Sigmoid colon (tissue), 7 donors: ENCODE data around the gene DPM2. TPM values are rescaled to one million over a fixed set of nuclear protein-coding genes. Genes with fewer than 3 reads are reported as not detected.

ENCODE experiments used
- DNase-seq: peaks from one replicate; pipeline ENCODE4 v3.0.0-alpha.2; 2019
- H3K27ac ChIP-seq, 4 donors: fragments of 200-600 bp; sonication (generic); one replicate each; pipeline ENCODE4 v1.5.1; 2016 to 2019; ENCODE audit warnings: mild to moderate bottlenecking in 1 of 4
- H3K27me3 ChIP-seq, 3 donors: fragments of 200-600 bp; sonication (generic); one replicate each; pipeline ENCODE4 v1.5.1; 2019; ENCODE audit warnings: mild to moderate bottlenecking in 1 of 3
- H3K36me3 ChIP-seq, 4 donors: fragments of 200-600 bp; sonication (generic); one replicate each; pipeline ENCODE4 v1.5.1; 2016 to 2019
- H3K4me1 ChIP-seq, 4 donors: fragments of 200-600 bp; sonication (generic); one replicate each; pipeline ENCODE4 v1.5.1; 2017 to 2019
- H3K4me3 ChIP-seq, 4 donors: fragments of 200-600 bp; sonication (generic); one replicate each; pipeline ENCODE4 v1.5.1; 2017 to 2019; ENCODE audit warnings: mild to moderate bottlenecking in 2 of 4, moderate library complexity in 1 of 4
- H3K9me3 ChIP-seq, 4 donors: fragments of 200-600 bp in 3 of 4; sonication (generic) in 3 of 4; one replicate each; pipeline versions ENCODE4 v1.5.1 to v1.6.1; 2013 to 2019
- CTCF ChIP-seq, 4 experiments: fragments of 450-650 bp in 3 of 4; fragments of 200-600 bp in 1 of 4; IDR thresholded peaks; one replicate each; pipeline ENCODE4 v1.5.1; 2016 to 2019; ENCODE audit warnings: antibody characterized with exemption in 4 of 4, mild to moderate bottlenecking in 3 of 4, moderate library complexity in 2 of 4
- EP300 ChIP-seq, 4 donors: sonication (generic); formaldehyde crosslinking; IDR thresholded peaks; one replicate each; pipeline ENCODE4 v1.6.1; 2017; ENCODE audit warnings: antibody characterized with exemption in 4 of 4
- POLR2A ChIP-seq, 2 donors: fragments of 450-650 bp; IDR thresholded peaks; one replicate each; pipeline ENCODE4 v1.6.1; 2016; ENCODE audit warnings: antibody characterized with exemption in 2 of 2, mild to moderate bottlenecking in 2 of 2, moderate library complexity in 2 of 2
- POLR2AphosphoS5 ChIP-seq, 4 donors: sonication (generic); formaldehyde crosslinking; IDR thresholded peaks; one replicate each; pipeline ENCODE4 v1.6.1; 2017; ENCODE audit warnings: antibody characterized with exemption in 4 of 4
- WGBS, 2 donors: extraction: QIAGEN DNeasy Blood & Tissue Kit; methylation state at CpG; one replicate each; pipeline ENCODE4 v1.1.7; 2013; 5-methylcytosine and 5-hydroxymethylcytosine counted together
- intact Hi-C: fragments of 100-400 bp; cut with DNase I; formaldehyde crosslinking; loops from one replicate; pipeline ENCODE4 v1.15.1; 2023
- polyA plus RNA-seq, 3 donors: library from polyadenylated mRNA; stranded (reverse); fragments of 200-250 nt; gene quantifications; one replicate each; pipeline ENCODE4 v1.2.3, GENCODE V29; 2013
- total RNA-seq, 4 donors: library from RNA; depleted of rRNA; stranded (reverse); fragments of >200 nt; gene quantifications; one replicate each; pipeline ENCODE4 v1.1.0, GENCODE V29; 2016
- donor health status: healthy with polysubstance abuse.
- donor health status: Bipolar disorder and iron deficiency.
- donor health status: healthy.

DPM2 gene
- 10 to 100 TPM in 2 of 4 donors, 1 to 10 TPM in 2; 6.0 to 11.9 (median 9.7) TPM for total RNA-seq
- polyA plus RNA-seq = 10 to 100 TPM; 17.3 to 41.9 (median 24.6) TPM

- Histone ChIP-seq H3K36me3 (peaks cover 0 to 30% (median 10%) of the 10 kb centered on the region in 4 donors), H3K4me3 (peak within 1 kb of the TSS; percentile 57 to 75 (median 72)), H3K4me1 (peaks cover 0 to 38% (median 35%) of the 10 kb centered on the region in 4 donors), H3K27me3 (no peaks in the 10 kb centered on the region), H3K27ac (peak within 1 kb of the TSS; percentile 66 to 77 (median 71)), H3K9me3 (no peaks in the 10 kb centered on the region)
- DNase-seq = peak; percentile 92
- intact Hi-C loops = no loop called here
- no peak for TF ChIP-seq CTCF (IDR thresholded peaks at IDR 0.05)
- no peak for TF ChIP-seq EP300 (IDR thresholded peaks at IDR 0.05)
- peak; percentile 69 to 88 (median 78) for TF ChIP-seq POLR2AphosphoS5 (IDR thresholded peaks at IDR 0.05)
- peak in 1 of 2 donors; percentile 55 for TF ChIP-seq POLR2A (IDR thresholded peaks at IDR 0.05)
- 4 to 5% methylated on average over 60 of the region's 60 CpGs for WGBS, 2 donors
Observed at GRCh38 chr9:127937388-127938297, at the start of gene DPM2. Gene DPM2 (minus strand): TSS chr9:127937854. CDS start chr9:127937820, 34 bp downstream.

- Histone ChIP-seq H3K4me3 (no peak overlapping the region), H3K36me3 (no peaks in the 10 kb centered on the region), H3K9me3 (no peaks in the 10 kb centered on the region), H3K27me3 (no peaks in the 10 kb centered on the region), H3K4me1 (peaks cover 0 to 2% (median under 1%) of the 10 kb centered on the region in 4 donors), H3K27ac (no peak overlapping the region)
- TF ChIP-seq POLR2AphosphoS5 (IDR thresholded peaks at IDR 0.05) = no peak
- TF ChIP-seq EP300 (IDR thresholded peaks at IDR 0.05) = no peak
- TF ChIP-seq CTCF (IDR thresholded peaks at IDR 0.05) = no peak
- TF ChIP-seq POLR2A (IDR thresholded peaks at IDR 0.05) = no peak
- no peak for DNase-seq
- intact Hi-C loops = no loop called here
- WGBS, 2 donors = 85 to 87% methylated on average over 9 of the region's 9 CpGs
Observed at GRCh38 chr9:127987103-127987614, 49.5 kb upstream of the DPM2 start.

GRCh38 chr9:127985011-127985410, 47.4 kb upstream of the DPM2 start:
- 84 to 94% methylated on average over 3 of the region's 3 CpGs for WGBS, 2 donors
- no peak overlapping the region for H3K27ac ChIP-seq
- H3K9me3 ChIP-seq = no peaks in the 10 kb centered on the region
- H3K36me3 ChIP-seq = no peaks in the 10 kb centered on the region
- intact Hi-C loops = no loop called here
- no peak for TF ChIP-seq EP300 (IDR thresholded peaks at IDR 0.05)
- no peak for TF ChIP-seq POLR2A (IDR thresholded peaks at IDR 0.05)
- no peak for TF ChIP-seq POLR2AphosphoS5 (IDR thresholded peaks at IDR 0.05)
- no peak for TF ChIP-seq CTCF (IDR thresholded peaks at IDR 0.05)
- H3K27me3 ChIP-seq = no peaks in the 10 kb centered on the region
- peaks cover 0 to 13% (median 9%) of the 10 kb centered on the region in 4 donors for H3K4me1 ChIP-seq
- no peak for DNase-seq
- H3K4me3 ChIP-seq = no peak overlapping the region

GRCh38 chr9:127983847-127984289, 46.2 kb upstream of the DPM2 start:
- Histone ChIP-seq H3K27ac (no peak overlapping the region), H3K4me1 (peaks cover 0 to 23% (median 12%) of the 10 kb centered on the region in 4 donors), H3K9me3 (no peaks in the 10 kb centered on the region), H3K36me3 (no peaks in the 10 kb centered on the region), H3K27me3 (no peaks in the 10 kb centered on the region), H3K4me3 (no peak overlapping the region)
- intact Hi-C loops = loop anchor here (5.0 kb wide), 1 partner anchor 143 kb away; the partner anchor contains the start of gene PTGES2
- 73 to 91% methylated on average over 9 of the region's 9 CpGs for WGBS, 2 donors
- TF ChIP-seq CTCF (IDR thresholded peaks at IDR 0.05) = no peak
- no peak for TF ChIP-seq POLR2AphosphoS5 (IDR thresholded peaks at IDR 0.05)
- no peak for TF ChIP-seq POLR2A (IDR thresholded peaks at IDR 0.05)
- no peak for TF ChIP-seq EP300 (IDR thresholded peaks at IDR 0.05)
- DNase-seq = no peak
